ENCODE data around the gene SMIM44. TPM values are rescaled to one million over a fixed set of nuclear protein-coding genes. Genes with fewer than 3 reads are reported as not detected.
A peak's percentile ranks its signal among the peaks of the same experiment; 100 is the strongest.

SMIM44 gene
- total RNA-seq, 6 experiments from 2014 or later, result not detected

DNA sequence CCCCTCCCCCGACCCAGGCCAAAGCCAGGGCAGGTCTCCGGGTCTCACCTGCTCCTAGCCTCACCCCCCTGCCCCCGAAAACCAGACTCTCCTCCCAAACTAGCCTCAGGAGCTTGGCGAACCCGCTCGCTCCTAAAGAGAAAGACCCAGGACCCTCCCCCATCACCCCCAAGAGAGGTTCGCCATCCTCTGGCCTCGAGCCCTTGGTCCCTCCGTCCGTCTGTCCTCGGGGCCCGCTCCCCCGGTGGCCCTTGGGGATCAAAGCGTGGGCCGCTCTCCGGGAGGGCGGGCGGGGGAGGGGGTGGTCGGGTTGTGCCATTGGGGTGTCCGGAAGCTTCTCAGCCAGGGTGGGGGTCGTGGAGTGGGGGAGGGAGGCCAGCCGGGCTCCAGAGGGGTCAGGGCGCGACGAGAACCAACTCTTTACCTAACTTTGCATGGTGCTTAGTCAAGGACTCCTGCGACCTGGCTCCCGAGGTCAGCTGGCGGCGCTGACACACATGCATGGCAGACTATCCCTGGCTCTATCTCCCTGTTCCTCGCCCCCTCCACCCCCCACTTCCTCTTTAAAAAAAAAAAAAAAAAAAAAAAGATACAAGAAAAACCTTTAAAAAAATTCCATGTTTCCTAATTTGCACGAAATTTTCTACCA lies 18.5 kb downstream of the SMIM44 start:
- Mint-ChIP-seq H3K4me1 (ENCODE audit: low read depth) (peaks cover 8% of the 10 kb centered on the region), H3K27me3 (ENCODE audit: insufficient read depth) (peaks cover 25% of the 10 kb centered on the region), H3K36me3 (ENCODE audit: low read depth) (peaks cover 26% of the 10 kb centered on the region), H3K9me3 (peaks cover 12% of the 10 kb centered on the region), H3K4me3 (no peak overlapping the region), H3K27ac (no peak overlapping the region; the same call in 1 of the 2 replicates)
- no peak for TF ChIP-seq CTCF (IDR thresholded peaks at IDR 0.05)
- no peak for DNase-seq

DNA sequence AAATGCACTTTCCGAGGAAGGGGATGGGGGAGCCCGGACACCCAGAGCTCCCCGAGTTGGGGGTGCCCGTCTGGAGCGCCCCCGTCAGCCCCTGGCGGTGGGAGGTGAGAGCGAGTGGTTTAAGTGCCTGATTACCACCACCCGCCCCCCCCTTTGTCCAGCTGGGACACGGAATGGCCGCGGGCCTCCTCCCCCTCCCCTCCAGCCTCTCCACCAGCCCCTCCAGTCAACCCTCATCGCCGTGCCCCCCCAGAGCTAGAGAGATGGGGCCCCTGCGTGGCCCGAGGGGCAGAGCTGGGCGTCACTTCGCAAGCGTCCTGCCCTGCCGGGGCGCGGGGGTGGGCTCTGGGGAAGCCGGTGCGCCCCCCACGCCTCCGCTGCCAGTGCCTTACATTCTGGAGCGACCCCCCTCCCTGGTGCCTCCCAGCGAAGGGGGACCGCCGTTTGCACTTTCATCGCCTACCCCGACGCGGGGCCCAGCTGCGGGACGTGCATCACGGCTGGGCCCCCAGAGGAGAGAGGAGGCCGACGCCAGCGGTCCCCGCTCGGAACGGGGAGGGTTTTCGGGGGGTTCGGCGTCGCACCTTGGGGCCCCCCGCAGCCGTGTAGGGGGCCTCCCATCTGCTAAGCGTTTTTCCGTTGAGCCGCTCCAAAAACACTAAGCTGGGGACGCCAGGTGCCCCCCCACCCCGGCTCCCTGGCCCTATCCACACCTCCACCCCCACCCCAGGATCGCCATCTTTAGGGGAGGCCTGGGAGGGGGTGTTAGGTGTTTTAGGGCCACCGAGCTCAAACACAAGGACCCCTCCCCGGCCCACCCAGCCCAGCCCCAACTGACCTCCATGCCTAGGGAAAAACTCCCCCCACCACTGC lies 19.3 kb downstream of the SMIM44 start:
- Mint-ChIP-seq H3K9me3 (peaks cover 12% of the 10 kb centered on the region), H3K4me3 (no peak overlapping the region), H3K4me1 (ENCODE audit: low read depth) (peaks cover 15% of the 10 kb centered on the region), H3K27me3 (ENCODE audit: insufficient read depth) (peaks cover 22% of the 10 kb centered on the region), H3K36me3 (ENCODE audit: low read depth) (peaks cover 26% of the 10 kb centered on the region), H3K27ac (no peak overlapping the region)
- TF ChIP-seq CTCF (IDR thresholded peaks at IDR 0.05), result no peak
- no peak for DNase-seq

DNA sequence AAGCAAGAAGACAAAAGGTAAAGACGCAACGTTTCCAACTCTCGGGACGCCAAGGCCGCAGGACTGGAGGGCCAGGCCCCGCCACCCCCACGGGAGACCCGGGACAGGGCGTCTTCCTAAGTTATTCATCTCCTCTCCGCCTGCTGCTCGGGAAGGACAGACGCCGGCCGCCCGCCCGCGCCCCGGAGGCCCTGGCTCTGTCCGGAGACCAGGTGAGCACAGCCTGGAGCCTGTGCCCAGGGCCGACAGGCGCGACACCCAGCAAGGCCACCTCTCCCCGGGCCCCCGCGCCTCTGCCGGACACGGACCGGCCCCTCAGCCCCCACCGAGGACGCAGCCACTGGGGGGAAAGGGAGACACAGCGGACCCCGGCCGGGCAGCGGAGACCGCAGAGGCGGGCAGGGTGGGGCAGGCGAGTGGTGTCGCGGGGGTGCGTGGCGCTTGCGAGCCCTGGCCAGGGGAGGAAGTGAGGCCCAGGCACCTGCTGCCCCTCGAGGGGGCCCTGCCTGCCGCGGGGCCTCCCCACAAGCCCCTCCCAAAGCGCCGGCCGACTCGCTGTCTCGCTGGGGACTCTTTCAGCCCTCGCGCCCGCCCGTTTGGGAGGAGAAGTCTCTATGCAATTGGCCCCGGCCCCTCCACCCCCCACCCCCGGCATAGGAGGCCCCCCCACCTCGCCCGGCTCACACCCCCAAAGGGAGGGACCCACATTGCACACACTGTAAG lies 20.1 kb downstream of the SMIM44 start:
- H3K4me1 Mint-ChIP-seq (ENCODE audit: low read depth), result peaks cover 16% of the 10 kb centered on the region; the same call in 1 of the 2 replicates
- no peak for DNase-seq
- peaks cover 22% of the 10 kb centered on the region for H3K27me3 Mint-ChIP-seq (ENCODE audit: insufficient read depth)
- TF ChIP-seq CTCF (IDR thresholded peaks at IDR 0.05), result no peak
- H3K9me3 Mint-ChIP-seq, result peaks cover 7% of the 10 kb centered on the region; the same call in 1 of the 2 replicates
- no peak overlapping the region for H3K27ac Mint-ChIP-seq
- H3K36me3 Mint-ChIP-seq (ENCODE audit: low read depth), result peaks cover 21% of the 10 kb centered on the region
- H3K4me3 Mint-ChIP-seq, result no peak overlapping the region

- DNase-seq, result no peak
- Mint-ChIP-seq H3K27me3 (ENCODE audit: insufficient read depth) (peaks cover 11% of the 10 kb centered on the region), H3K4me3 (no peak overlapping the region)
These were observed 23.2 kb downstream of the SMIM44 start for GRCh38 chr19:3459965-3460582.

More at GRCh38 chr19:3459965-3460582, 23.2 kb downstream of the SMIM44 start:
- H3K4me1 Mint-ChIP-seq (ENCODE audit: low read depth), result peaks cover 22% of the 10 kb centered on the region; the same call in 1 of the 2 replicates
- no peak for TF ChIP-seq CTCF (IDR thresholded peaks at IDR 0.05)
- H3K36me3 Mint-ChIP-seq (ENCODE audit: low read depth), result peaks cover 10% of the 10 kb centered on the region
- peaks cover 3% of the 10 kb centered on the region; the same call in 1 of the 2 replicates for H3K9me3 Mint-ChIP-seq
- peak overlapping the region; percentile 18; the same call in 1 of the 2 replicates for H3K27ac Mint-ChIP-seq

Measured in HFFc6 (cell line).